ENCODE results near the gene TRMT112. TPM values are rescaled to one million over a fixed set of nuclear protein-coding genes. Genes with fewer than 3 reads are reported as not detected.
"Not testable (repeated sequence)": the region's sequence is repeated elsewhere in the genome, so short reads cannot be mapped to it uniquely, and the experiment has no call there.

The TRMT112 gene
- total RNA-seq, 2 experiments from 2014 or later = 197 TPM

DNA sequence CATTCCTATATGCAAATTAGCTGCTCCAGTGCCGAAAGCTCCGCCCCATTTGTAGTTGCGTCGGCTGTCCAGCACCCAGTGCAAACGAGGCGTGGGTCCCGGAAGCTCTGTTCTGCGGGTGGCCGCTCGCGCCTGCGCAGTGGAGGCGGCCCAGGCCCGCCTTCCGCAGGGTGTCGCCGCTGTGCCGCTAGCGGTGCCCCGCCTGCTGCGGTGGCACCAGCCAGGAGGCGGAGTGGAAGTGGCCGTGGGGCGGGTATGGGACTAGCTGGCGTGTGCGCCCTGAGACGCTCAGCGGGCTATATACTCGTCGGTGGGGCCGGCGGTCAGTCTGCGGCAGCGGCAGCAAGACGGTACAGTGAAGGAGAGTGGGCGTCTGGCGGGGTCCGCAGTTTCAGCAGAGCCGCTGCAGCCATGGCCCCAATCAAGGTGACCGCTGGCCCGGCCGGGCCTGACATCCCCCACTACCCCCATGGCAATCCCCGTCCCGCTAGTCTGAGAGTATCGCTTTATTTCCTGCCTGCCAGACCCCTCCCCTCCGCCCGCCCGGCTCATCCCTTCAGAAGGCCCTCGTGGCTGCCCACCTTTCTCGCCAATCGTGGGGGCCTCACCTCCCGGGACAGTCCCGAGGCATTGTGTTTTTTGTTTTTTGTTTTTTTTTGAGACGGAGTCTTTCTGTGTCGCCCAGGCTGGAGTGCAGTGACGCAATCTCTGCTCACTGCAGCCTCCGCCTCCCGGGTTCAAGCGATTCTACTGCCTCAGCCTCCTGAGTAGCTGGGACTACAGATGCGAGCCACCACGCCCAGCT lies 804 bp upstream of the TRMT112 start, which contains the start of gene PRDX5:
Gene PRDX5, plus strand, starts transcription at position 161 of the 805 bp plus-strand sequence. Its CDS starts 95 bp downstream, at position 256.
- ChIA-PET CTCF (interaction anchor here (0.7 to 4.6 kb wide), 22 partner anchors 9 to 133 kb away, joined by 3 to 75 read pairs (median 7); partner anchors contain the start of genes BAD, CATSPERZ, CCDC88B and ESRRA), POLR2A (interaction anchor here (0.7 to 4.1 kb wide), 24 partner anchors 12 to 423 kb away, joined by 3 to 35 read pairs (median 4); partner anchors contain the start of genes BAD, CCDC88B, ESRRA and FERMT3)
- no peaks in the 10 kb centered on the region for H3K9me3 Mint-ChIP-seq
- peaks cover 48% of the 10 kb centered on the region for H3K36me3 Mint-ChIP-seq (ENCODE audit: low read depth)
- TF ChIP-seq, protein P1, sequence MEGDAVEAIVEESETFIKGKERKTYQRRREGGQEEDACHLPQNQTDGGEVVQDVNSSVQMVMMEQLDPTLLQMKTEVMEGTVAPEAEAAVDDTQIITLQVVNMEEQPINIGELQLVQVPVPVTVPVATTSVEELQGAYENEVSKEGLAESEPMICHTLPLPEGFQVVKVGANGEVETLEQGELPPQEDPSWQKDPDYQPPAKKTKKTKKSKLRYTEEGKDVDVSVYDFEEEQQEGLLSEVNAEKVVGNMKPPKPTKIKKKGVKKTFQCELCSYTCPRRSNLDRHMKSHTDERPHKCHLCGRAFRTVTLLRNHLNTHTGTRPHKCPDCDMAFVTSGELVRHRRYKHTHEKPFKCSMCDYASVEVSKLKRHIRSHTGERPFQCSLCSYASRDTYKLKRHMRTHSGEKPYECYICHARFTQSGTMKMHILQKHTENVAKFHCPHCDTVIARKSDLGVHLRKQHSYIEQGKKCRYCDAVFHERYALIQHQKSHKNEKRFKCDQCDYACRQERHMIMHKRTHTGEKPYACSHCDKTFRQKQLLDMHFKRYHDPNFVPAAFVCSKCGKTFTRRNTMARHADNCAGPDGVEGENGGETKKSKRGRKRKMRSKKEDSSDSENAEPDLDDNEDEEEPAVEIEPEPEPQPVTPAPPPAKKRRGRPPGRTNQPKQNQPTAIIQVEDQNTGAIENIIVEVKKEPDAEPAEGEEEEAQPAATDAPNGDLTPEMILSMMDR (IDR thresholded peaks at IDR 0.05) = peak; percentile 24
- H3K27me3 Mint-ChIP-seq = no peaks in the 10 kb centered on the region
- peak within 1 kb of the TSS; percentile 100 for H3K27ac Mint-ChIP-seq
- peak; percentile 93 for DNase-seq
- ATAC-seq = peak; percentile 86
- intact Hi-C loops (cut with micrococcal nuclease) = no loop called here
- peaks cover 22% of the 10 kb centered on the region for H3K4me1 Mint-ChIP-seq (ENCODE audit: low read depth)
- H3K4me3 Mint-ChIP-seq = peak within 1 kb of the TSS; percentile 94

DNA sequence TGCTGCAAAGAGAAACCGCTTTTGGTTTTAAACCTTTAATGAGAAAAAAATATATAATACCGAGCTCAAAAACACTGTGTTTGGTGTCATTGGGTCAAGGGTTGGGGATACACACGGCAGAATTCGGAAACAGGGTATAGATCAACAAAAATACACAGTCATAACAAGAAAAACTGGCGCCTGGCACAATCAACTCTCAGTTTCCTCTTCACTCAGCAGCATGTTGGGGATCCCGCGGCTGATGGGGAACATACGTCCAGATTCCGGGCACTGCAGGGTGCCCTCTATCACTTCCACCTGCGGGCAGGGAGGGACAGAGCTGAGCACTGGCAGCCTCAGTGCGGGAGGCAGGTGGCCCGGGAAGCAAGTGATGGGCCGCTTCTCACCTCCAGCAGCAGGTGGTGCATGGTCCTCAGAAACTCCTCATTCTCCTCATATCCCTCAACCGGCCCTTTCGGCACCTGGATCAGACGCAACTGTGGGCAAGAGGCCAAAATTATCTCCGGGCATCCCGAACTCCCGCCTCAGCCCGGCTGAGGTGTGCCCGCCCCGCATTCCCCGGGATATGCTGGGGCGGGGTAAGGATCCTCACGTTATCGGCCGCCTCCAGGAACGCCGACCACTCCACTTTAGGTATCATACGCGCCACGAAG lies 561 bp downstream of the TRMT112 start:
- ChIA-PET CTCF (interaction anchor here (0.8 to 4.6 kb wide), 17 partner anchors 8 to 133 kb away, joined by 3 to 75 read pairs (median 7); partner anchors contain the start of genes BAD, CATSPERZ, CCDC88B and ESRRA), POLR2A (interaction anchor here (0.6 to 4.1 kb wide), 24 partner anchors 11 to 425 kb away, joined by 3 to 35 read pairs (median 4); partner anchors contain the start of genes BAD, CCDC88B, ESRRA and RPS6KA4)
- peak overlapping the region; percentile 94 for H3K4me3 Mint-ChIP-seq
- H3K27me3 Mint-ChIP-seq = no peaks in the 10 kb centered on the region
- H3K9me3 Mint-ChIP-seq = no peaks in the 10 kb centered on the region
- intact Hi-C loops (cut with micrococcal nuclease) = no loop called here
- peak overlapping the region; percentile 100 for H3K27ac Mint-ChIP-seq
- ATAC-seq (peak; percentile 0), DNase-seq (peak; percentile 47)
- TF ChIP-seq, protein P1 (IDR thresholded peaks at IDR 0.05) = no peak
- peaks cover 47% of the 10 kb centered on the region for H3K36me3 Mint-ChIP-seq (ENCODE audit: low read depth)
- H3K4me1 Mint-ChIP-seq (ENCODE audit: low read depth) = peaks cover 31% of the 10 kb centered on the region

DNA sequence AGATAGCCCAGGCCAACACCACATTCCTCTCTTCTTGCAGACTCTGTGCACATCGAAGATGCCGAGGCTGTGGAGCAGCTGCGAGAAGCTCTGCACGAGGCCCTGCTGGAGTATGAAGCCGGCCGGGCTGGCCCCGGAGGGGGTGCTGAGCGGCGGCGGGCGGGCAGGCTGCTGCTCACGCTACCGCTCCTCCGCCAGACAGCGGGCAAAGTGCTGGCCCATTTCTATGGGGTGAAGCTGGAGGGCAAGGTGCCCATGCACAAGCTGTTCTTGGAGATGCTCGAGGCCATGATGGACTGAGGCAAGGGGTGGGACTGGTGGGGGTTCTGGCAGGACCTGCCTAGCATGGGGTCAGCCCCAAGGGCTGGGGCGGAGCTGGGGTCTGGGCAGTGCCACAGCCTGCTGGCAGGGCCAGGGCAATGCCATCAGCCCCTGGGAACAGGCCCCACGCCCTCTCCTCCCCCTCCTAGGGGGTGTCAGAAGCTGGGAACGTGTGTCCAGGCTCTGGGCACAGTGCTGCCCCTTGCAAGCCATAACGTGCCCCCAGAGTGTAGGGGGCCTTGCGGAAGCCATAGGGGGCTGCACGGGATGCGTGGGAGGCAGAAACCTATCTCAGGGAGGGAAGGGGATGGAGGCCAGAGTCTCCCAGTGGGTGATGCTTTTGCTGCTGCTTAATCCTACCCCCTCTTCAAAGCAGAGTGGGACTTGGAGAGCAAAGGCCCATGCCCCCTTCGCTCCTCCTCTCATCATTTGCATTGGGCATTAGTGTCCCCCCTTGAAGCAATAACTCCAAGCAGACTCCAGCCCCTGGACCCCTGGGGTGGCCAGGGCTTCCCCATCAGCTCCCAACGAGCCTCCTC lies 1.5 kb downstream of the TRMT112 start:
- Mint-ChIP-seq H3K27ac (peak overlapping the region; percentile 100), H3K4me1 (ENCODE audit: low read depth) (peaks cover 32% of the 10 kb centered on the region), H3K36me3 (ENCODE audit: low read depth) (peaks cover 44% of the 10 kb centered on the region), H3K4me3 (peak overlapping the region; percentile 94)
- H3K27me3 Mint-ChIP-seq; DNase-seq; H3K9me3 Mint-ChIP-seq; intact Hi-C loops (cut with micrococcal nuclease); ATAC-seq: not testable (repeated sequence)
- POLR2A ChIA-PET = interaction anchor here (0.6 to 4.1 kb wide), 10 partner anchors 10 to 108 kb away, joined by 3 to 35 read pairs (median 4); partner anchors contain the start of genes BAD, CCDC88B and ESRRA
- CTCF ChIA-PET = interaction anchor here (2.2 to 4.6 kb wide), 4 partner anchors 11 to 112 kb away, joined by 11 to 75 read pairs (median 21); partner anchors contain the start of genes ESRRA and FERMT3

DNA sequence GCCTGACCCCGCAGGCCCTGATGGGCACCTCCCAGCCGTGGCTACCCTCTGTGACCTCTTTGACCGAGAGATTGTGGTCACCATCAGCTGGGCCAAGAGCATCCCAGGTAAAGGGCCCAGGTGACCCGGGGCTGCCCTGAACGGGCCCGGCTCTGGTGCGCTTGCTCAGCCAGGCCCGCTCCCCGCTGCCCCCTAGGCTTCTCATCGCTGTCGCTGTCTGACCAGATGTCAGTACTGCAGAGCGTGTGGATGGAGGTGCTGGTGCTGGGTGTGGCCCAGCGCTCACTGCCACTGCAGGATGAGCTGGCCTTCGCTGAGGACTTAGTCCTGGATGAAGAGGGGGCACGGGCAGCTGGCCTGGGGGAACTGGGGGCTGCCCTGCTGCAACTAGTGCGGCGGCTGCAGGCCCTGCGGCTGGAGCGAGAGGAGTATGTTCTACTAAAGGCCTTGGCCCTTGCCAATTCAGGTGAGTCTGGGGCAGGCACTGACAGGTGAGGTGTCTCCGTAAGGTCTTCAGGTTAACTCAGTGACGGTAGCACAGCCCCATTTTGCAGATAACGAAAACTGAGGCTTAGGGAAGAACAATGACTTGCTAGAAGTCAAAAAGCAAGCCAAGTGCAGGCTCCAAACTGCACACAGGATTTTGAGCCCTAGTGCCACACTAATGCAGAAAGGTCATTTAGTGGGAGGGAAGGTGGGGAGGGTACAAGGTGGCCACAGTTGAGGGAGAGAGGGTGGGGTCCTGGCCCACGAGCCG lies 2.4 kb downstream of the TRMT112 start:
- no peaks in the 10 kb centered on the region for H3K9me3 Mint-ChIP-seq

More for the DNA sequence above, 2.4 kb downstream of the TRMT112 start:
- Mint-ChIP-seq H3K27ac (peak overlapping the region; percentile 42), H3K4me3 (peak overlapping the region; percentile 15), H3K4me1 (ENCODE audit: low read depth) (peaks cover 32% of the 10 kb centered on the region), H3K27me3 (no peaks in the 10 kb centered on the region), H3K36me3 (ENCODE audit: low read depth) (peaks cover 43% of the 10 kb centered on the region)
- intact Hi-C loops (cut with micrococcal nuclease) = no loop called here
- ChIA-PET CTCF (no interaction called here), POLR2A (interaction anchor here (3.6 kb wide), 1 partner anchor 9 kb away, joined by 35 read pairs; the partner anchor contains the start of gene ESRRA)
- TF ChIP-seq, protein P1 (IDR thresholded peaks at IDR 0.05) = no peak
- DNase-seq (no peak), ATAC-seq (no peak)

All from activated CD8-positive, alpha-beta T cell treated with anti-CD3 and anti-CD28 coated beads for 36 hours (primary cell).